A549 (cell line): Measurements from ENCODE around the gene HOXA5. TPM values are rescaled to one million over a fixed set of nuclear protein-coding genes. Genes with fewer than 3 reads are reported as not detected.

ENCODE experiments used
- BHLHE40 ChIP-seq: IDR thresholded peaks from 2 replicates; pipeline ENCODE4 v1.6.1; 2012; ENCODE audit warnings: low read depth, low read length, inconsistent platforms
- CBX8 ChIP-seq: fragments of 200-600 bp; sonication (generic); IDR thresholded peaks from 2 replicates; pipeline ENCODE4 v1.6.1; 2016
- CEBPB ChIP-seq, 2 experiments: fragments of >200 bp in 1 of 2; sonication (Bioruptor Twin) in 1 of 2; formaldehyde crosslinking in 1 of 2; IDR thresholded peaks; 2 replicates each; pipeline ENCODE4 v1.6.1; 2012 to 2016
- CHD2 ChIP-seq: fragments of 150-350 bp; IDR thresholded peaks from 2 replicates; pipeline ENCODE4 v1.6.1; 2014; ENCODE audit warnings: low read length; ENCODE audit not compliant: partially characterized antibody
- CHD4 ChIP-seq: fragments of 200-600 bp; sonication (generic); IDR thresholded peaks from 2 replicates; pipeline ENCODE4 v1.6.1; 2016; ENCODE audit warnings: antibody characterized with exemption, mild to moderate bottlenecking, borderline replicate concordance
- EP300 ChIP-seq, 2 experiments: fragments of >200 bp; sonication (Bioruptor Twin); formaldehyde crosslinking; IDR thresholded peaks; 2 replicates in 1 of 2; 3 replicates in 1 of 2; pipeline ENCODE4 v1.6.1; 2016 to 2017
- FOSB ChIP-seq: fragments of 250-450 bp; sonication (Bioruptor Pico); IDR thresholded peaks from 2 replicates; pipeline ENCODE4 v1.5.0; 2020; ENCODE audit warnings: mild to moderate bottlenecking, moderate library complexity
- FOXS1 ChIP-seq: fragments of 250-450 bp; sonication (Bioruptor Pico); IDR thresholded peaks from 2 replicates; pipeline ENCODE4 v1.5.0; 2020; ENCODE audit warnings: mild to moderate bottlenecking, moderate library complexity
- GATA3 ChIP-seq: IDR thresholded peaks from 2 replicates; pipeline ENCODE4 v1.6.1; 2012; ENCODE audit warnings: borderline replicate concordance
- HDAC2 ChIP-seq: fragments of 200-600 bp; sonication (generic); IDR thresholded peaks from 2 replicates; pipeline ENCODE4 v1.6.1; 2016
- HES2 ChIP-seq: fragments of >200 bp; sonication (Bioruptor Twin); formaldehyde crosslinking; IDR thresholded peaks from 2 replicates; pipeline ENCODE4 v1.6.1; 2016
- HOXA7 ChIP-seq: fragments of 250-450 bp; sonication (Bioruptor Pico); IDR thresholded peaks from 2 replicates; pipeline ENCODE4 v1.5.0; 2020; ENCODE audit warnings: mild to moderate bottlenecking, moderate library complexity
- HOXB13 ChIP-seq: fragments of 250-450 bp; sonication (Bioruptor Pico); IDR thresholded peaks from 2 replicates; pipeline ENCODE4 v1.5.0; 2020; ENCODE audit warnings: low read depth, mild to moderate bottlenecking, moderate library complexity
- JUNB ChIP-seq: fragments of >200 bp; sonication (Bioruptor Twin); formaldehyde crosslinking; IDR thresholded peaks from 2 replicates; pipeline ENCODE4 v1.6.1; 2016
- MAFK ChIP-seq: fragments of 450-650 bp; IDR thresholded peaks from 2 replicates; pipeline ENCODE4 v1.6.1; 2014; ENCODE audit not compliant: partially characterized antibody
- MAX ChIP-seq: IDR thresholded peaks from 2 replicates; pipeline ENCODE4 v1.6.1; 2012
- MAZ ChIP-seq: fragments of 150-350 bp; IDR thresholded peaks from 2 replicates; pipeline ENCODE4 v1.6.1; 2014; ENCODE audit warnings: antibody characterized with exemption, low read depth, low read length, borderline replicate concordance
- MYC ChIP-seq: IDR thresholded peaks from 2 replicates; pipeline ENCODE4 v1.6.1; 2012; ENCODE audit warnings: mild to moderate bottlenecking, inconsistent platforms, low read length, improper control_type of control experiment, borderline replicate concordance
- NPAS2 ChIP-seq: fragments of 250-450 bp; sonication (Bioruptor Pico); IDR thresholded peaks from 2 replicates; pipeline ENCODE4 v1.8.0; 2022; ENCODE audit warnings: mild to moderate bottlenecking, moderate library complexity, borderline replicate concordance
- NR3C1 ChIP-seq: fragments of >200 bp; sonication (Bioruptor Twin); formaldehyde crosslinking; IDR thresholded peaks from 3 replicates; pipeline ENCODE4 v1.6.1; 2017
- PHF8 ChIP-seq: fragments of 200-600 bp; sonication (generic); IDR thresholded peaks from 2 replicates; pipeline ENCODE4 v1.6.1; 2016; ENCODE audit warnings: low read depth, mild to moderate bottlenecking, antibody characterized with exemption, moderate library complexity, borderline replicate concordance
- POLR2A ChIP-seq: IDR thresholded peaks from 2 replicates; pipeline ENCODE4 v1.6.1; 2012; ENCODE audit warnings: mild to moderate bottlenecking, low read length
- POLR2AphosphoS2 ChIP-seq: conservative IDR thresholded peaks from 2 replicates; pipeline ENCODE4 v1.6.1; 2012; ENCODE audit warnings: low read length, improper control_type of control experiment, inconsistent platforms
- RAD21 ChIP-seq, 2 experiments: fragments of >200 bp in 1 of 2; sonication (Bioruptor Twin) in 1 of 2; formaldehyde crosslinking in 1 of 2; IDR thresholded peaks in 1 of 2; conservative IDR thresholded peaks in 1 of 2; 2 replicates in 1 of 2; 3 replicates in 1 of 2; pipeline ENCODE4 v1.6.1; 2012 to 2018; ENCODE audit warnings: inconsistent platforms in 1 of 2
- RARB ChIP-seq: fragments of 250-450 bp; sonication (Bioruptor Pico); IDR thresholded peaks from 2 replicates; pipeline ENCODE4 v1.8.0; 2021; ENCODE audit warnings: mild to moderate bottlenecking, moderate library complexity
- RCOR1 ChIP-seq: fragments of 150-350 bp; IDR thresholded peaks from 2 replicates; pipeline ENCODE4 v1.6.1; 2014; ENCODE audit warnings: antibody characterized with exemption, low read length, low read depth
- REST ChIP-seq: fragments of 200-600 bp; sonication (generic); IDR thresholded peaks from 2 replicates; pipeline ENCODE4 v1.6.1; 2016; ENCODE audit warnings: antibody characterized with exemption, mild to moderate bottlenecking, moderate library complexity
- RFX5 ChIP-seq: fragments of 450-650 bp; IDR thresholded peaks from 2 replicates; pipeline ENCODE4 v1.7.1; 2014; ENCODE audit warnings: antibody characterized with exemption, mild to moderate bottlenecking, moderate library complexity
- SMC3 ChIP-seq: fragments of >200 bp; sonication (Bioruptor Twin); formaldehyde crosslinking; IDR thresholded peaks from 3 replicates; pipeline ENCODE4 v1.6.1; 2018; ENCODE audit warnings: inconsistent platforms
- SREBF2 ChIP-seq: fragments of 450-650 bp; IDR thresholded peaks from 2 replicates; pipeline ENCODE4 v1.6.1; 2014; ENCODE audit warnings: mild to moderate bottlenecking, moderate library complexity
- TFCP2L1 ChIP-seq: fragments of 250-450 bp; sonication (Bioruptor Pico); IDR thresholded peaks from 2 replicates; pipeline ENCODE4 v1.5.0; 2021; ENCODE audit warnings: mild to moderate bottlenecking
- TP53 ChIP-seq: fragments of 250-450 bp; sonication (Bioruptor Pico); IDR thresholded peaks from 2 replicates; pipeline ENCODE4 v1.5.0; 2021; ENCODE audit warnings: mild to moderate bottlenecking, moderate library complexity
- USF2 ChIP-seq: fragments of 450-650 bp; IDR thresholded peaks from 2 replicates; pipeline ENCODE4 v1.6.1; 2014; ENCODE audit warnings: antibody characterized with exemption
- ZFP36 ChIP-seq: fragments of 450-650 bp; IDR thresholded peaks from 2 replicates; pipeline ENCODE4 v1.6.1; 2014; ENCODE audit warnings: borderline replicate concordance; ENCODE audit not compliant: partially characterized antibody
- ZNF302 ChIP-seq: fragments of 250-450 bp; sonication (Bioruptor Pico); IDR thresholded peaks from 2 replicates; pipeline ENCODE4 v1.9.0; 2021; ENCODE audit warnings: inconsistent platforms, mild to moderate bottlenecking, moderate library complexity
- ZSCAN20 ChIP-seq: fragments of 250-450 bp; sonication (Bioruptor Pico); IDR thresholded peaks from 2 replicates; pipeline ENCODE4 v1.8.0; 2022; ENCODE audit warnings: mild to moderate bottlenecking, moderate library complexity
- polyA plus RNA-seq, 4 experiments: library from polyadenylated mRNA; depleted of rRNA in 3 of 4; stranded (reverse); fragments of >200 nt; fragmentation: RNase III in 1 of 4; extraction: RNeasy Plus Mini Kit Qiagen cat#74134 plus additional on column Dnase treatment in 1 of 4; gene quantifications; 2 replicates in 3 of 4; 3 replicates in 1 of 4; pipeline ENCODE4 v1.2.3, GENCODE V29; 2011 to 2017
- TF ChIP-seq, protein P1 (sequence below): IDR thresholded peaks from 2 replicates; pipeline ENCODE4 v1.6.1; 2012
- TF ChIP-seq, protein P2 (sequence below): fragments of 250-450 bp; sonication (Bioruptor Pico); IDR thresholded peaks from 2 replicates; pipeline ENCODE4 v1.5.0; 2021; ENCODE audit warnings: mild to moderate bottlenecking, moderate library complexity, borderline replicate concordance

Gene HOXA5
- polyA plus RNA-seq, 2 of the 4 experiments (the other 2 are of a cell fraction) = 4.0 to 6.5 TPM

DNA sequence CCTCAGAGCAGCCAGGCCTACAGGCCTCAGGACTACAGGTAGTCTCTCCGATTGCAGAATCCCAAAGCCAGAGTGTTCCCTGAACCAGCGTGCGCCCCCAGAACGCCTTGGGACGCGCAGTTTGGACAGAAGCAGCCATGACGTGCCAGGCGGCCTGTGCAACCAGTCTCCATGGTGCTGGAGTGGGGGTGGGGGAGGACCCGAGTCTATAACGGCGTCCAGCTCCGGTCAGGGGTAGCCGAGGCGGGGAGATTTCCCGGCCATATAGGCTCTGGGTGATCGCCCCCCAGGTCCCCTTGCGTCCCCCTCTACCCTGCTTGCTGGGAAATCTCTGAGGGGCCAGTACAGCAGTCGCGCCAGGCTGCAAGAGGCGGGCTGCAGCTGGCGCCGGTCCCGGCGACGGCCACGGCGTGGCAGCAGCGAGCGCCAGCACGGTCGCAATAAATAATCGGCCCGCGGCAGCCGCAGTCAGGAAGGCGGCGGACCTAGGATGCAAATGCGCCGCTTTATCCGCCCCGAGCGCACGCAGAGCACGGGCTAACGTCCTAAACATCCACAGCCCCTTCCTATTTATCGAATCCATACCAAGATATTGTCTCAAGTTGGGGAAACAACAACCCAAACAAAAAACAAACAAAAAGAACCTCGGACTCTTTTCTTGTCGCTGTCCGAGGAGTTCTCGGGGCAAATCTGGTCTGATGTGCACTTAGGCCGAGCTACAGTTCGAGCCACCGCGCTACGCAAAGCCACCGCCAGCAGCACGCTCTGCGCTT, 7.3 kb upstream of the HOXA5 start (continued):
- TF ChIP-seq, protein P1, sequence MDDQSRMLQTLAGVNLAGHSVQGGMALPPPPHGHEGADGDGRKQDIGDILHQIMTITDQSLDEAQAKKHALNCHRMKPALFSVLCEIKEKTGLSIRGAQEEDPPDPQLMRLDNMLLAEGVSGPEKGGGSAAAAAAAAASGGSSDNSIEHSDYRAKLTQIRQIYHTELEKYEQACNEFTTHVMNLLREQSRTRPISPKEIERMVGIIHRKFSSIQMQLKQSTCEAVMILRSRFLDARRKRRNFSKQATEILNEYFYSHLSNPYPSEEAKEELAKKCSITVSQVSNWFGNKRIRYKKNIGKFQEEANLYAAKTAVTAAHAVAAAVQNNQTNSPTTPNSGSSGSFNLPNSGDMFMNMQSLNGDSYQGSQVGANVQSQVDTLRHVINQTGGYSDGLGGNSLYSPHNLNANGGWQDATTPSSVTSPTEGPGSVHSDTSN = peak; percentile 79
- no peak for TF ChIP-seq RCOR1
- peak; percentile 56 for TF ChIP-seq POLR2A
- TF ChIP-seq ZNF302 (CRISPR knock-in tag) = no peak
- no peak for TF ChIP-seq POLR2AphosphoS2
- no peak for TF ChIP-seq FOSB
- TF ChIP-seq REST = peak; percentile 83
- TF ChIP-seq CEBPB (IDR thresholded peaks at IDR 0.05) = 0 out of 4 replicates have a peak, but pooled peaks of 1 of the 2 experiments have one; percentile 3
- 0 out of 2 replicates have a peak, but pooled peaks have one; percentile 35 for TF ChIP-seq HOXB13 (CRISPR knock-in tag)
- peak; percentile 31 to 55; a peak in 4 of 5 replicates for TF ChIP-seq RAD21 (conservative IDR thresholded peaks at IDR 0.05 in 1 of 2, IDR thresholded peaks at IDR 0.05 in 1 of 2)
- TF ChIP-seq TP53 (CRISPR knock-in tag) = no peak
- no peak for TF ChIP-seq NR3C1
- no peak for TF ChIP-seq USF2
- no peak for TF ChIP-seq TFCP2L1
- no peak for TF ChIP-seq NPAS2
- TF ChIP-seq FOXS1 = no peak
- TF ChIP-seq HOXA7 (CRISPR knock-in tag) = no peak
- no peak for TF ChIP-seq MAFK
- TF ChIP-seq PHF8 = peak; percentile 23; the same call in 1 of the 2 replicates
- peak; percentile 69 for TF ChIP-seq SMC3
- no peak for TF ChIP-seq JUNB
- TF ChIP-seq CBX8 = no peak
- TF ChIP-seq, protein P2, sequence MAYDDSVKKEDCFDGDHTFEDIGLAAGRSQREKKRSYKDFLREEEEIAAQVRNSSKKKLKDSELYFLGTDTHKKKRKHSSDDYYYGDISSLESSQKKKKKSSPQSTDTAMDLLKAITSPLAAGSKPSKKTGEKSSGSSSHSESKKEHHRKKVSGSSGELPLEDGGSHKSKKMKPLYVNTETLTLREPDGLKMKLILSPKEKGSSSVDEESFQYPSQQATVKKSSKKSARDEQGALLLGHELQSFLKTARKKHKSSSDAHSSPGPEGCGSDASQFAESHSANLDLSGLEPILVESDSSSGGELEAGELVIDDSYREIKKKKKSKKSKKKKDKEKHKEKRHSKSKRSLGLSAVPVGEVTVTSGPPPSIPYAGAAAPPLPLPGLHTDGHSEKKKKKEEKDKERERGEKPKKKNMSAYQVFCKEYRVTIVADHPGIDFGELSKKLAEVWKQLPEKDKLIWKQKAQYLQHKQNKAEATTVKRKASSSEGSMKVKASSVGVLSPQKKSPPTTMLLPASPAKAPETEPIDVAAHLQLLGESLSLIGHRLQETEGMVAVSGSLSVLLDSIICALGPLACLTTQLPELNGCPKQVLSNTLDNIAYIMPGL (CRISPR knock-in tag) = no peak
- no peak for TF ChIP-seq EP300 (IDR thresholded peaks at IDR 0.05)
- TF ChIP-seq HES2 = no peak
- no peak for TF ChIP-seq SREBF2
- no peak for TF ChIP-seq RARB (CRISPR knock-in tag)
- TF ChIP-seq ZSCAN20 (CRISPR knock-in tag) = no peak
- no peak for TF ChIP-seq CHD4
- TF ChIP-seq GATA3 = no peak
- TF ChIP-seq RFX5 = peak; percentile 60; the same call in 1 of the 2 replicates
- peak; percentile 83; the same call in 1 of the 2 replicates for TF ChIP-seq MAX
- no peak for TF ChIP-seq HDAC2
- no peak for TF ChIP-seq ZFP36
- TF ChIP-seq MYC = no peak
- TF ChIP-seq CHD2 = no peak
- no peak for TF ChIP-seq BHLHE40
- no peak for TF ChIP-seq MAZ
- TF ChIP-seq, all 56 proteins: peak for 13
